ENCODE data around the gene OBSCN.
"Not testable (repeated sequence)": the region's sequence is repeated elsewhere in the genome, so short reads cannot be mapped to it uniquely, and the experiment has no call there.

Gene OBSCN

DNA sequence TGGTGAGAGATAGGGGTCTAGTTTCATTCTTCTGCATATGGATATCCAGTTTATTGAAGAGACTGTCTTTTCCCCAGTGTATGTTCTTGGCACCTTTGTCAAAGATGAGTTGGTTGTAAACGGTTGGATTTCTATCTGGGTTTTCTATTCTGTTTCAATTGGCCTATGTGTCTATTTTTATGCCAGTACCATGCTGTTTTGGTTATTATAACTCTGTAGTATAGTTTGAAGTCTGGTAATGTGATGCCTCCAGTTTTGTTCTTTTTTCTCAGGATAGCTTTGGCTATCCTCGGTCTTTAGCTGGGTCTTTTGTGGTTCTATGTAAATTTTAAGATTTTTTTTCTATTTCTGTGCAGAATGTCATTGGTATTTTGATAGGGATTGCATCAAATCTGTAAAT, 19.6 kb upstream of the OBSCN start:
- DNase-seq = not testable (repeated sequence)

DNA sequence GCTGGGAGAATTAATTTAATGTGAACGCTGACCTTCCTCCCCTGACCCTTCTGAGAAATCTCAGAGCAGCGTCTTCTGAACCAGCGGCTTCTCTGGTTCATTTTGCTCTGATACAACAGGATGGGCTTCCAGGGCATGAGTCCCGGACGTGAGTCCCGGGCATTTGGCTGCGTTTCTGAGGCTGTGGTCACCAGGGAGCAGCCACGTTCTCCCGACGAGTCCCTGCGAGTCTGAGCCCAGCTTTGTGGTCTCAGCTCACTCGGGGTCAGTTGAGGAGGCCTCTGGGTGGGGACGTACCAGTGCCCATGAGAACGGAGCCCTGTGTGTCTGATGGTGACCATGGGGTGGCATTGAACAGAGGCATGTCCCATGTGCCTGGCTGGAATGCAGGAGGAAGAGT, 17.7 kb upstream of the OBSCN start:
- no peak for DNase-seq

DNA sequence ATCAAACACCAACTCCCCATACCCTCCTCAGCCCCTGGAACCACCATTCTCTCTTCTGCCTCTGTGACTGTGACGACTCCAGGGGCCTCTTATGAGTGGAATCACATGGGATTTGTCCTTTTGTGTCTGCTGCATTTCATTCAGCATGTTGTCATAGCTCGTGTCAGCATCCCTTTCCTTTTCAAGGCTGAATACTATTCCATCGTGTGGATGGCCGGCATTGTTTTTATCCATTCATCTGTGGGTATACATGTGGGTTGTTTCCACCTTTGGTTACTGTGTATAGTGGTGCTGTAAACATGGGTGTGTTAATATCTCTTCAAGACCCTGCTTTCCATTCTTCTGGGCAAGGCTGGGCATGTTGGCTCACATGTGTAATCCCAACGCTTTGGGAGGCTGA, 17.1 kb upstream of the OBSCN start:
- DNase-seq = no peak

DNA sequence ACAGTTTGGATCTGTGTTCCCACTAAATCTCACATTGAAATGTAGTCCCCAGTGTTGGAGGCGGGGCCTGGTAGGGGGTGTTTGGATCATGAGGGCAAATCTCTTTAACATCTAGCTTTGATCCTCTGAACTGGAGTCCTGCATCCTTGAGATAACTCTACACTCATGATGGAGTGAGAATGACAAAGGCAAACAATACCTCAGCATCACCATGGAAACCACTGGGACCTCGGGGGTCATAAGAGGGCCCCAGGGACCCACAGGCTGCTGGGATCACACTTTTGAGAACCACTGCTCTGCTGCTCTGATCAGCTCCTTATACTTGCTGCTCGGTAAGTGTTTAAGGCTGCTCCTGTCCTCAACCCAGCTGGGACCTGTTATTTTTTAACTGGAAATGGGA, 13.4 kb upstream of the OBSCN start:
- DNase-seq = no peak

DNA sequence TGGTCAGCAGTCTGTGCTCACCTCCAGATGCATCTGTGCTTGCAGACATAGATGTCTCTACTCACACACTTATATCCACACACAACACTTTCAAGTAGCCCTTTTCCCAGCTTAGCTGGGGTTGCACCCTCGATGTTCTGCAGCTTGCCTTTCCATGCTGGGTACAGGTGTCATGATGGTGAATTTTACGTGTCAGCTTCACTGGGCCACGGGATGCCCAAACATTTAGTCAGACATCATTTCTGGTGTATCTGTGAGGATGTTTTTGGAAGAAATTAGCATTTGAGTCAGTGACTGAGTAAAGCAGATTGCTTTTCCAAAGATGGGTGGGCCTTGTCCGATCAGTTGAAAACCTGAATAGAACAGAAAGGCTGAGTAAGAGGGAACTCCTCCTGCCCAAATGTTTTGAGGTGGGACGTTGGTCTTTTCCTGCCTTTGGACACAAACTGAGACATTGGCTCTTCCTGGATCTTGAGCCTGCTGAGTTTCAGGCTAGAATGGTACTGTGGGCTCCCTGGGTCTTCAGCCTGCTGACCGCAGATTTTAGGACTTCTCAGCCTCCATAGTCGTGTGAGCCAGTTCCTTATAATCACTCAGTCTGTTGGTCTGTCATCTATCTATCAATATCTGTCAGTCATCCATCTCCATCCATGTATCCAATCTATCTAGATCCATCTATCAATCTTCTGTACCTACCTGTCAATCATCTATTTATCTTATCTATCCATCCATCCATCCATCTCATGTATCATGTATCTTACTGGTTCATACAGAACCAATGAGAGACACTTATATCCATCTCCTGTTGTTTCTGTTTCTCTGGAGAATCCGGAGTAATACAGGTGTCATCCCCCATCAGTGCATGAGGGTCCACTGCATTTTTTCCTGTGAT, 12.7 kb upstream of the OBSCN start:
- DNase-seq = no peak

DNA sequence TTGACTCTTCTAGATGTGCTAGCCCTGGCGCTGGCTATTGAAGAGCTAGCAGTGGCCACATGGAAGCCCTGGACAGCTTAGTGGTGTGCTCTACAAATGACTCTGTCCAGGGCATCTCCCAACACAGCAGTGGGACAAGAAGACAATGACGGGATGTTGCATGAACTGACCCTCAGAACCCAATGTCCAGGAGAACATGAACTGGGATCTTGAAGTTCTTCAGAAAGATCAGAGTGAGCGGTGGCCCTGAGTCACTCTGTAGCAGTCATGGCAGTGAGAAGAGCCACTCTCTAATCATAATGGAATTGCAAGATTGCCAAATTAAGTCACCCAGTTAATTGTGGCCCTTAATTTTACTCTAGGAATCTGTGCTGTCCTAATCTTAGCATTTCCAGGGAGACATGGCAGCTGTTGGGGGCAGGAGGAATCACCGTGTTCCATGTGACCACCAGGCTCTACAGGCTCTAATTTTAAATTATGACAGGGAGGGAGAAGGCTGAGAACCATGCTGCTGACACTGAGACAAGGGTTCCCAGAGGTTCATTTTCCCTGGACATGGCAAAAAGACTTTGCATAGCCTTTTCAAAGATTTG, 10.2 kb upstream of the OBSCN start:
- no peak for DNase-seq

DNA sequence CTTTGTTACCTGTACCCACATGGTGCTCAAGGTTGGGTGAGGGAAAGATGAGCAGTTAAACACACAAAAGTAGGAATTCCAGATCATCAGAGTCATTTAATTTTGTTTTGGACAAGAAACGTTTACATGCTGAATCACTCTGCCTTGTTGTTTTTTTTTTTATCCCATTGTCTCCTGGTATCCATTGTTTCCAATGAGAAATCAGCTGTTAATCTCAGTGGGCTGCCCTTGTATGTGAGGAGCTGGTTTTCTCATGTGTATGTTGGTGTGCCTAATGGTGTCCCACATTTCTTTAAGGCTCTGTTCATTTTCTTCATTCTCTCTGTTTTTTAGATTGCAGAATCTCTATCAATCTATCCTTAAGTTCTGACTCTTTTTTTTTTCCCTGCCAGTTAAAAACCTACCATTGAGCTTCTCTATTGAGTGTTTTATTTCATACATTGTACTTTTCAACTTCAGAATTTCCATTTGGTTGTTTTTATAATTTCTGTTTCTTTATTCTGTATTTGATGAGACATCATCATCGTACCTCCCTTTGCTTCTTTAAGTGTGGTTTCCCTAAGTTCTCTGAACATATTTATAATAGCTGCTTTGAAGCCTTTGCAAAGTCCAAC, 8.8 kb upstream of the OBSCN start:
- no peak for DNase-seq

DNA sequence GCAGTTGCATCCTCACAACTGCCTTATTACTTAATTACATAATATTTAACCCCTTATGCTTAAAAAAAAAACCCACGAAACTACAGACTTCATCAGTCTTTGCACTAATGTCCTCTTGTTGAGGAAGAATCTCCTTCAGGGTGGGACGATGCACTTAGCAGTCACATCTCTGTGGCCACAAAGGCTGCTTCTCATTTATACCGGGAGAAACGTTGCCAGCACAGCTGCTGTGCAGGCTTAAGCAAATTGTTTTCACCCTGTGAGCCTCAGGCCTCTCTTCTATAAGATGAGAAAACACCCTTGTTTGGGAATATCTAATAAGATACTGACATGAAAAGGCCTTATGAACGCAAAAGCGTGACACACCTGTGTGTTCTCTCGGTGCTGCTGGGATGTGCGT, 2.9 kb upstream of the OBSCN start:
- DNase-seq = no peak

DNA sequence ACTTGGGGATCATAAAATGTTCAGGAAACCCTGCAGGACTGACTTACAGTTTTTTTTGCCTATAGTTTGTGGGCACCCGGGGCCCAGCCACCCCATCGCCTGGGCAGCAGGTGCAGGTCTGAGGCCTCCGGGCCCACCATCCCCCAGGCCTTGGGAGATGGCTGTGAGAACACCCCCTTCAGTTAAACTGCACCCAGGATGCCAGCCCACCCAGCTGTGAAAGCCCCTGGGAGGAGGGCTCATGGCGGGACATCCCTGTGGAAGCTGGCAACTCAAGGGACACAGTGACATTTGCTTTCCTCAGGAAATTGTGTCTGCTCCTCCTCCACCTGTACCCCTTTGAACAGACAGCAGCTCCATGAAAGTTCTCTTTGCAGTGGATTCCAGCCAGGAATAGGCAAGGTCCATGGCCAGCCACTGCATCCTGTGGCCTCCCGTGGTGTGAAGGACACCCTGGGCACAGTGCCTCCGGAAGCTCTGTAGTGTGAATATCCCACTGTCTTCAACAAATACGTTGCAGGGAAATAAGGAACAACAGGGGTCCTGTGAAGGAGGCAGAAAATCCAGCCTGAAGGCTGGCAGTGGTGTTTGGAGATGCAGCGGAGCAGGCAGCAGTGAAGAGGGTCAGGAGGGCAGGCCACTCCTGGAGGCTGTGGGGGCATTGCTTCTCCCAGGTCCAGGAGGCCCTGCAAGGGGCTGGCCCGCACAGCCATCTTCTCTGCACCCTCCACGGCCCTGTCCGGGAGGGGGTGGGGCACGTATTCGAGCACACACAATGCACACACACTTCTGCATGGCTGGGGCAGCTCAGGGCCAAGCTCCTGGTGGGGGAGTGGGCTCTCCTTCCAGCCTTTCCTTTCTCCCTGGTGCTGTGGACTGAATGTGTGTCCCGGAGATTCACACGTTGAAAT, 2.1 kb upstream of the OBSCN start:
- no peak for DNase-seq

DNA sequence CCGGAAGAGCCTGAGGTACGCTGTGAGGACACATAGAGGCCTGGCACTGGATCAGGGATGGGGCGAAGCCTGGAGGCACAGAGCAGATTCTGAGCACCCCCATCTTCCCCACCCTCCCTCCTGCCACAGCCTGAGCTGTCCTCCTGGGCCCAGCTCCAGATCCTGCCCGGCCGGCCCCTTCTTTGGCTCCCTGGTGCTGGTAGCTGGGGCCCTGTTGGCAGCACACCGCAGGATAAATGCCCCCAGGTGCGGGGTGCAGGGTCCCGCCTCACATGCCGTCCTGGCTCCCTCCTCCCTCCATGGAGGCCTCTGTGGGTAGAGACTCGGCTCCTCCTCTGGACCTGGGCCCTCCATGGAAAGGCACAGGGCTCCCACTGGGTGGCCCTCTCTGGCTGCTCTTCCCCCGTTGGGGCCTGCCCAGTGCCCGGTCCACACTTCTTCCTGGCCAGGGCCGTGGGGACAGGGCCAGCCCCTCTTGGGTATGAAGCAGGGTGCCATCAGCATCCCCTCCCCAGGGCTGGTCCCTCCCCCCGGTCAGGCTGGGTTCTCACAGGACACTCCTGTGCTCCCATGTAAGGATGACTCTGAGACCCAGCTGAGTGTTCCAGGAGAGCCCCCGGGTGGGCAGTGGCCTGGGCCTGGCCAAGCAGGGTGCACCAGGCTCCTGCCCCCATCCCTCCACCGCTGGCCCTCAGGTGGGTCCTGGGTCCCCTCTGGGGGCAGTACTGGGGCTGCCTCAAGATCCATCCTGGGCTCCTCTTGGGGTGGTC, 1.1 kb upstream of the OBSCN start:
- no peak for DNase-seq

DNA sequence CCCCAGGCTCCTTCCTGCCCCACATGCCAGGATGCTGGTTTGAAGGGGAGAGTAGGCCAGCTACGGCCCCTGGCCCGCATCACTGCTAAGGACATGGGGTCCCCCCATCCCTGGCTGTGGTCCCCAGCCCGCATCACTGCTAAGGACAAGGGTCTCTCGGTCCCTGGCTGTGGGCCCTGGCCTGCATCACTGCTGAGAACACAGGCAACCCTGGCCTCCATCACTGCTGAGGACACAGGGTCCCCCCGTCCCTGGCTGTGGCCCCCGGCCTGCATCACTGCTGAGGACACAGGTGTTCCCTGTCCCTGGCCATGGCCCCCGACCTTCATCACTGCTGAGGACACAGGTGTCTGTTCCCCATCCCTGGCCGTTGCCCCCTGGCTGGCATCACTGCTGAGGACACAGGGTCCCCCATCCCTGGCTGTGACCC, 448 bp upstream of the OBSCN start:
- DNase-seq = no peak

DNA sequence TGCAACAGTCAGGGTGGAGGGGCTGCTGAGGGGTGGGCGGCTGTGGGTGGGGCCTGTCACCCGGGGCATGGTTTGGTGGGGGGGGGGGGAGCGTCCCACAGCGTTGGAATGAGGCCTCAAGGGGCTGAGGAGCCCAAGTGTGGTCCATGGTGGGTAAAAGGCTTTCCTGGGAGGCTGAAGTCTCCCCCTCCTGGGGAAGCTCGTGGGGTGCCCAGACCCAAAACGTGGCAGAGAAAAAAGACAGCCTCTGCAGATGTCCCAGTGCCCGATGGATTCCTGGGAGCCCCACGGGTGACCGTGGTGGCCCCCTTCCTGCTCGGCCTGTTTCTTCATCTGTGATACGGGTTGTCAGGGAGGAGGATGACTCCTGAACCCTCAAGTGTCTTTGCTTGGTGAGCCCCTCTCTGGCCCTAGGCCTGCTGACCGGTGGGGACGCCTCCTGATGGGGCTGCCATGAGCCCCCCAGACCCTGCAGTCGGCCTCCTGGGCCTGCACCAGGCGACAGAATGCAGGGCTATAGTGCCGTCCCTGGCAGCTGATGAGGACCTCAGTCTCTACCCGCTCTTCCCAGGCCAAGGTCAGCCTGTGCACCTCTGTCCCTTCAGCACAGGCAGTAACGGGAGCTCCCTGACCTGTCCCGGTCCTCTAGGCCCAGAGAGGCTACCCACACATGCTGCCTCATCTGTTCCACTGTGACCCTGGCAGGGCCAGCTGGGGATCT, 1.1 kb downstream of the OBSCN start:
- DNase-seq = no peak

DNA sequence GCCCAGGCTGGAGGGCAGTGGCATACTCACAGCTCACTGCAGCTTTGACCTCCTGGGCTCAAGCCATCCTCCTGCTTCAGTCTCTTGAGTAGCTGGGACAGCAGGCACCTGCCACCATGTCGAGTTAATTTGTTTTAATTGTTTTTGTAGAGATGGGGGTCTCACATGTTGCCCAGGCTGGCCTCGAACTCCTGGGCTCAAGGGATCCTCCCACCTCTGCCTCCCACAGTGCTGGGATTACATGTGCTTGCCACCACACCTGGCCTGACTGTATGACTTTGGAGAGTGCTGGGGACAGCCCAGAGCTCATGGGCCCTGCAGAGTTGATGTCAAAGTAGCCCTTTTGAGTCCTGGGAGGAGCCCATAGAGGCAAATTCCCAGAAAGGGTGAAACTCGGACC, 1.8 kb downstream of the OBSCN start:
- no peak for DNase-seq

DNA sequence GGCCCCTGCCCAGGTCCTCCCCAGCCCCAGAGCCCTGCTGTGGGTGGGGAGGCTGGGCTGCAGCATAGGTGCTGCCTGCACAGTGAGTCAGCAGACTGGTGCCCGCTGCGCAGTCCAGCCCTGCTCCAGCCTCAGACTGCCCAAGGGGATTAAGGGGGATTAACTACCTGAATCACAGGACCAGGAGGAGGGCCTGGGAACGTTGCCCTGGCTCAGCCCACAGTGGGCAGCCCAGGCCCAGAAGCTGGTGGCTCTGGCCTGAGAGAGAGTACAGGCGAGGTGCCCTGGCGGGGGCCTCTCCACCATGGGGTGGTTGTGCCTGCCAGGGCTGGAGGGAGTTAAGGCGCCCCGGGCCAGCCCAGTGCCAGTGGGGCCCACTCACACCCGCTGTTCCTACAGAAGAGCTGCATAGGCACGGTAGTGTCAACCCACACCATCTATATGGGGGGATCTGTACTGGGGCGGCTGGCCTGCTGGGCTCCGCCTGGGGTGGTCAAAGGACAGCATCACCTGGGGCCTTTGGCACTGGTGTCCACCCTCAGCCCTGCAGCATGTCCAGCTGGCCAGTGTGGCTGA, 2.3 kb downstream of the OBSCN start:
- DNase-seq = no peak

DNA sequence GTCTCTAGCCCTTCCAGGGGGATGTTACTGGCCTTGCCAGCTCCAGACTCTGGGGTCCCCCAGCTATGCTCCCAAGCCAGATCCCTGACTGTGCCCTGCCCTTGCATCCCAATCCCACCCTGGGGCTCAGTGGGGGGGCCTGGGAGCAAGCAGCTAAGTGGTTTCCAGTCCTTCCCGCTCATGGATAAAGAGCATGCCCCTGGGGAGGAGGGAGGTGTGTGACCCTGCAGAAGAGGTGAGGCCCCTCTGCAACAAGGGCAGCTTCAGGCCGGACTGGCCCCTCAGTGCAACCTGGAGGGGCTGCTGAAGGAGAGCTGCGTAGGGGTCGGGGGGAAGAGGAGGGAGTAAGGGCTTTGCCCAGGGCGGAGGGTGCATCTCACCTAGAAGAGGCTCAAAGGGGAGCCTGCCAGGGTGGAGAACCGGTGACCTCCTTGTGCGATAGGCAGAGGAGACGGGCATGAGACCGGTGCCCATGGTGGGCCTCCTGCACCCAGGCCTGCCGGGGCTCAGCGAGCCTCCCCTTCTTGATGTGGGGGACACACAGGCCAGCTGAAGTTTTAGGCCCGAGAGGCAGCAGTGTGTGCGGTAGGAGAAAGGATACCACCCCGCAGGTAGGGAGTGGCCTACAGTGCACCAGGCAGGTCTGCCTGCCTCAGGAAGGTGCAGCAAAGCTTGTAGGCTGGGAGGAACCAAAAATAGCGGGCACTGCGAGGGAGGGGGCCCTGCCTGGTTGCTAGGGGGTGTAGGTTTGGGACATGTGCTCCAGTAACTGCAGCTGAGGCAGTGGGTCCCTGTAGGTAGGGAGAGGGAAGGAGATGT, 3.1 kb downstream of the OBSCN start:
- DNase-seq = no peak

DNA sequence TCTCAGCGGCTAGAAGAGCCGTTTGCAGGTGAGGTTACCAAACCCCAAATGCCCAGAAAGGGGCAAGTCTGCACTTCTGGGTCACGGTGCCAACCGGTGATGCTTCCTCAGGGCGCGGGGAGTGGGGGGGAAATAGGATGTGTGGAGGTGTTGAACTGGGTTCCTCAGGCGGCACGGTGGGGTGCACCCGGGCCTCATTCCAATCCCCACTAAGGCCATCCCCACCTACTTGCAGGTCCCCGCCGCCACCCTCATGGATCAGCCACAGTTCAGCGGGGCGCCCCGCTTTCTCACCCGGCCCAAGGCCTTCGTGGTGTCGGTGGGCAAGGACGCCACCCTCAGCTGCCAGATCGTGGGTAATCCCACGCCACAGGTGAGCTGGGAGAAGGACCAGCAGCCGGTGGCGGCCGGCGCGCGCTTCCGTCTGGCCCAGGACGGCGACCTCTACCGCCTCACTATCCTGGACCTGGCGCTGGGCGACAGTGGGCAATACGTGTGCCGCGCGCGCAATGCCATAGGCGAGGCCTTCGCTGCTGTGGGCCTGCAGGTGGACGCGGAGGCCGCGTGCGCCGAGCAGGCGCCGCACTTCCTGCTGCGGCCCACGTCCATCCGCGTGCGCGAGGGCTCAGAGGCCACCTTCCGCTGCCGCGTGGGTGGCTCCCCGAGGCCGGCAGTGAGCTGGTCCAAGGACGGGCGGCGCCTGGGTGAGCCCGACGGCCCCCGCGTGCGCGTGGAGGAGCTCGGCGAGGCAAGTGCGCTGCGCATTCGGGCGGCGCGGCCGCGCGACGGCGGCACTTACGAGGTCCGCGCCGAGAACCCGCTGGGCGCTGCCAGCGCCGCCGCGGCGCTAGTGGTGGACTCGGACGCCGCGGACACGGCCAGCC, 3.9 kb downstream of the OBSCN start:
- DNase-seq = no peak

DNA sequence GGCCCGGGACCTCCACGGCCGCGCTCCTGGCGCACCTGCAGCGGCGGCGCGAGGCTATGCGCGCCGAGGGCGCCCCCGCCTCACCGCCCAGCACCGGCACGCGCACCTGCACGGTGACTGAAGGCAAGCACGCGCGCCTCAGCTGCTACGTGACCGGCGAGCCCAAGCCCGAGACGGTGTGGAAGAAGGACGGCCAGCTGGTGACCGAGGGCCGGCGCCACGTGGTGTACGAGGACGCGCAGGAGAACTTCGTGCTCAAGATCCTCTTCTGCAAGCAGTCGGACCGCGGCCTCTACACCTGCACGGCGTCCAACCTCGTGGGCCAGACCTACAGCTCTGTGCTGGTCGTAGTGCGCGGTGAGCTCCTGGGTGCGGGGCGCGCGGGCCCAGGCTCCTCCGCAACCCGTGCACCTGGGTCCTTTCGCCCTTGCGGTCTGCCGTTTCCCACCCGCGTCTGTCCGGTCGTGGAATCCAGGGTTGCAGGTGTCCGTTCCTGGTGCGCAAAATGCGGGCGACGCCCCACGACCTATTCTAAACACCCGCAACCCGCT, 4.6 kb downstream of the OBSCN start:
- no peak for DNase-seq

DNA sequence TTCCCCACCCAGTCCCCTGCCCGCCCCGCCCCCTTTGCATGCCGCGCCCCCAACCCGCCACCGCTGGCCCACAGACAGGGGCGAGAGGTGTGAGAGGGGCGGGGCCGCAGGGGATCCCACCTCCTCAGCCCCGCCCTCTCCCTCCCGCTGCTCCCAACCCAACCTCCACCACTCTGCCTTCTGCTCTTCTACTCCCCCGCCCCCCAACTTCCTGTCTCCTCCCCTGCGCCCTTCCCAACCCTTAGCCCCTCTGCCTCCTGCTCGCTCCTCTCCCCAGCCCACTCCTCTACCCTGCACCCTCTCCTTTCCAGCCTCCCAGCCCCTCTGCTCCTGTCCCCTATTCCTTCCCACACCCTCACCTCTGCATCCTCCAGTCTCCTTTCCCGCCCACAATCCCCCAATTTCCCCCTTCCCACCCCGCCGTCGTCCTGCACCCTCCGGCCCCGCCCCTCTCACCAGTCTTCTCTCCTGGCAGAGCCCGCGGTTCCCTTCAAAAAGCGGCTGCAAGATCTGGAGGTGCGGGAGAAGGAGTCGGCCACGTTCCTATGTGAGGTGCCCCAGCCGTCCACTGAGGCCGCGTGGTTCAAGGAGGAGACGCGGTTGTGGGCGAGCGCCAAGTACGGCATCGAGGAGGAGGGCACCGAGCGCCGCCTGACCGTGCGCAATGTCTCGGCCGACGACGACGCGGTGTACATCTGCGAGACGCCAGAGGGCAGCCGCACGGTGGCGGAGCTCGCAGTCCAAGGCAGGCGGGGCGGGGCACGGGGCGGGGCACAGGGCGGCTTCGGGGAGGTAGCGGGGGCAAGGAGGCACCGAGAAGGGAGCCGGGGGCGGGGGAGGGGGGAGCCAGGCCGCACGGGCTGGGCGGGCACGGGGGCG, 5.4 kb downstream of the OBSCN start:
- peak; percentile 84 for DNase-seq

All from hematopoietic multipotent progenitor cell treated with erythropoietin and hydrocortisone succinate and interleukin-3 and kit ligand, for 8 days (in vitro differentiated cells).